Mucosa of descending colon (tissue), 3 donors: ENCODE data around the gene LRFN5. TPM values are rescaled to one million over a fixed set of nuclear protein-coding genes. Genes with fewer than 3 reads are reported as not detected.

Experiments used
- ATAC-seq: fragments of 200-7000 bp; cut with Tn5 transposase; one replicate; pipeline ENCODE4 v1.9.1; 2020; ENCODE audit warnings: mild to moderate bottlenecking, moderate library complexity
- DNase-seq, 3 donors: peaks; one replicate each; pipeline ENCODE4 v3.0.0-alpha.2; 2020
- H3K36me3 ChIP-seq: fragments of 200-600 bp; one replicate; pipeline ENCODE4 v1.8.0; 2021; ENCODE audit warnings: low read depth, mild to moderate bottlenecking
- H3K4me1 ChIP-seq: fragments of 200-600 bp; one replicate; pipeline ENCODE4 v1.8.0; 2021; ENCODE audit warnings: low read depth, mild to moderate bottlenecking
- H3K4me3 ChIP-seq: fragments of 200-600 bp; one replicate; pipeline ENCODE4 v1.8.0; 2021; ENCODE audit warnings: mild to moderate bottlenecking
- H3K9me3 ChIP-seq: fragments of 200-600 bp; one replicate; pipeline ENCODE4 v1.8.0; 2021; ENCODE audit warnings: mild to moderate bottlenecking
- CTCF ChIP-seq: fragments of 200-600 bp; IDR thresholded peaks from one replicate; pipeline ENCODE4 v1.8.0; 2022; ENCODE audit warnings: antibody characterized with exemption, mild to moderate bottlenecking
- intact Hi-C, 2 donors: fragments of 100-400 bp; cut with DNase I in 1 of 2; cut with micrococcal nuclease in 1 of 2; formaldehyde crosslinking; loops; one replicate each; pipeline versions ENCODE4 v1.11.0 to v1.11.1; 2022; cut with DNase I, micrococcal nuclease
- total RNA-seq, 3 donors: library from RNA; stranded (reverse); fragmentation: NEBNext Ultra II Directional in 2 of 3; extraction: Animal tissue kit (Norgen Biotek cat#: 25700) in 2 of 3; gene quantifications; one replicate each; pipeline versions ENCODE4 v1.2.1 to v1.2.4, GENCODE V29; 2021 to 2023
- donor health status: DM: no; HTN: no; CAD: no; lungs with moderate emphysema.
- donor health status: DM: no; HTN: no; CAD: no.
- donor health status: DM: no; HTN: yes; CAD: no.

Gene LRFN5
- total RNA-seq, 3 donors from 2014 or later = 0.49 to 4.1 (median 0.55) TPM

- Histone ChIP-seq H3K4me3 (no peak overlapping the region), H3K9me3 (peaks cover 21% of the 10 kb centered on the region), H3K4me1 (no peaks in the 10 kb centered on the region), H3K36me3 (no peaks in the 10 kb centered on the region)
- TF ChIP-seq CTCF = no peak
- ATAC-seq (no peak), DNase-seq (no peak)
- intact Hi-C loops = no loop called here
Measured at GRCh38 chr14:41805633-41806032, 199.0 kb downstream of the LRFN5 start.

GRCh38 chr14:41806366-41806975 is 199.8 kb downstream of the LRFN5 start:
- ATAC-seq (no peak), DNase-seq (no peak)
- no peaks in the 10 kb centered on the region for H3K4me1 ChIP-seq
- TF ChIP-seq CTCF = no peak
- intact Hi-C loops = no loop called here
- no peaks in the 10 kb centered on the region for H3K36me3 ChIP-seq
- H3K9me3 ChIP-seq = peaks cover 21% of the 10 kb centered on the region
- no peak overlapping the region for H3K4me3 ChIP-seq

GRCh38 chr14:41810362-41810761 is 203.7 kb downstream of the LRFN5 start:
- ATAC-seq (no peak), DNase-seq (no peak)
- H3K4me1 ChIP-seq = no peaks in the 10 kb centered on the region
- no peak for TF ChIP-seq CTCF
- no peaks in the 10 kb centered on the region for H3K36me3 ChIP-seq
- peaks cover 13% of the 10 kb centered on the region for H3K9me3 ChIP-seq
- intact Hi-C loops = no loop called here
- no peak overlapping the region for H3K4me3 ChIP-seq

- Histone ChIP-seq H3K4me1 (no peaks in the 10 kb centered on the region), H3K9me3 (no peaks in the 10 kb centered on the region), H3K4me3 (no peak overlapping the region), H3K36me3 (no peaks in the 10 kb centered on the region)
- DNase-seq (no peak), ATAC-seq (no peak)
- TF ChIP-seq CTCF = no peak
- intact Hi-C loops = no loop called here
Measured at GRCh38 chr14:41817626-41818025, 210.9 kb downstream of the LRFN5 start.

GRCh38 chr14:41824441-41824840 is 217.8 kb downstream of the LRFN5 start:
- ATAC-seq (no peak), DNase-seq (no peak)
- no peaks in the 10 kb centered on the region for H3K4me1 ChIP-seq
- no peak for TF ChIP-seq CTCF
- H3K9me3 ChIP-seq = peaks cover 23% of the 10 kb centered on the region
- H3K4me3 ChIP-seq = no peak overlapping the region
- intact Hi-C loops = no loop called here
- no peaks in the 10 kb centered on the region for H3K36me3 ChIP-seq

GRCh38 chr14:41825622-41826021 is 218.9 kb downstream of the LRFN5 start:
- ATAC-seq (no peak), DNase-seq (no peak)
- Histone ChIP-seq H3K4me1 (no peaks in the 10 kb centered on the region), H3K4me3 (no peak overlapping the region), H3K9me3 (peaks cover 23% of the 10 kb centered on the region), H3K36me3 (no peaks in the 10 kb centered on the region)
- TF ChIP-seq CTCF = no peak
- intact Hi-C loops = no loop called here
